H1 (cell line): ENCODE data around the gene PIWIL1. TPM values are rescaled to one million over a fixed set of nuclear protein-coding genes. Genes with fewer than 3 reads are reported as not detected.
A peak's percentile ranks its signal among the peaks of the same experiment; 100 is the strongest.

ENCODE experiments used
- CTCF ChIA-PET: fragments of 300-600 bp; sonication (Branson Sonifier 250); formaldehyde crosslinking; loops from one replicate; lab custom pipeline; 2021; ENCODE audit not compliant: partially characterized antibody; lab: Charles Lee
- POLR2A ChIA-PET: fragments of 300-600 bp; sonication (Branson Sonifier 250); formaldehyde crosslinking; loops from one replicate; lab custom pipeline; 2021; ENCODE audit warnings: inconsistent platforms; ENCODE audit not compliant: partially characterized antibody; lab: Charles Lee
- DNase-seq, 2 experiments: peaks; one replicate each; pipeline versions ENCODE4 v3.0.0 to v3.0.0-alpha.2; 2010 to 2022; ENCODE audit warnings: low spot score in 2 of 2, low read depth in 1 of 2, mixed read lengths in 1 of 2
- FAIRE-seq: peaks from 2 replicates; lab custom pipeline; 2011; peaks lifted over from hg19 to GRCh38; lab: Jason Lieb, UNC
- H2AFZ ChIP-seq: 2 replicates; pipeline ENCODE4 v1.8.1; 2012; ENCODE audit warnings: low read length, inconsistent platforms
- H2AK5ac ChIP-seq: 2 replicates; pipeline ENCODE4 v1.6.1; 2013; ENCODE audit warnings: low read depth, low read length
- H2BK120ac ChIP-seq: replicated peaks from 2 replicates; pipeline ENCODE3; 2013; ENCODE audit warnings: low read depth, low read length, inconsistent platforms
- H2BK12ac ChIP-seq: 2 replicates; pipeline ENCODE4 v1.6.1; 2013; ENCODE audit warnings: low read depth, low read length
- H2BK15ac ChIP-seq: 2 replicates; pipeline ENCODE4 v1.6.1; 2013; ENCODE audit warnings: low read length
- H2BK20ac ChIP-seq: 2 replicates; pipeline ENCODE4 v1.6.1; 2013; ENCODE audit warnings: low read length
- H2BK5ac ChIP-seq: 2 replicates; pipeline ENCODE4 v1.6.1; 2013; ENCODE audit warnings: low read depth, low read length
- H3K14ac ChIP-seq: 2 replicates; pipeline ENCODE4 v1.6.1; 2013; ENCODE audit warnings: inconsistent platforms; ENCODE audit not compliant: insufficient read length
- H3K18ac ChIP-seq: 2 replicates; pipeline ENCODE4 v1.6.1; 2013; ENCODE audit warnings: low read length; ENCODE audit errors: extremely low read depth
- H3K23ac ChIP-seq: 2 replicates; pipeline ENCODE4 v1.6.1; 2013; ENCODE audit warnings: inconsistent platforms; ENCODE audit not compliant: insufficient read length
- H3K23me2 ChIP-seq: 2 replicates; pipeline ENCODE4 v1.6.1; 2013; ENCODE audit warnings: low read depth, low read length
- H3K27ac ChIP-seq: 2 replicates; pipeline ENCODE4 v1.6.1; 2011; ENCODE audit warnings: low read depth, low read length, inconsistent platforms
- H3K27me3 ChIP-seq, 4 experiments: replicated peaks in 1 of 4; 1 replicate in 1 of 4; 2 replicates in 3 of 4; pipeline versions ENCODE4 v1.6.1 to v1.8.1; 2011 to 2013; ENCODE audit warnings: low read length in 3 of 4, mild to moderate bottlenecking in 3 of 4, inconsistent platforms in 2 of 4, mixed read lengths in 2 of 4, moderate library complexity in 1 of 4; ENCODE audit not compliant: control insufficient read depth in 3 of 4, insufficient read depth in 3 of 4; ENCODE audit errors: extremely low read depth in 1 of 4
- H3K36me3 ChIP-seq, 4 experiments: 2 replicates each; pipeline versions ENCODE4 v1.6.1 to v1.8.1; 2011 to 2013; ENCODE audit warnings: mild to moderate bottlenecking in 4 of 4, low read length in 3 of 4, moderate library complexity in 2 of 4, control low read depth in 1 of 4, inconsistent platforms in 1 of 4; ENCODE audit not compliant: insufficient read depth in 4 of 4, control insufficient read depth in 2 of 4
- H3K4ac ChIP-seq: replicated peaks from 2 replicates; pipeline ENCODE3; 2013; ENCODE audit warnings: low read length, low read depth, mixed read lengths, inconsistent platforms; ENCODE audit not compliant: insufficient read length
- H3K4me1 ChIP-seq, 4 experiments: replicated peaks in 1 of 4; 1 replicate in 1 of 4; 2 replicates in 3 of 4; pipeline versions ENCODE4 v1.6.1 to v1.8.1; 2011 to 2013; ENCODE audit warnings: low read length in 3 of 4, inconsistent platforms in 2 of 4, mixed read lengths in 1 of 4; ENCODE audit not compliant: insufficient read depth in 4 of 4, control insufficient read depth in 3 of 4
- H3K4me2 ChIP-seq, 2 experiments: 2 replicates each; pipeline versions ENCODE4 v1.6.1 to v1.8.1; 2011 to 2013; ENCODE audit warnings: low read depth in 2 of 2, low read length in 2 of 2, control low read depth in 1 of 2, inconsistent platforms in 1 of 2, mild to moderate bottlenecking in 1 of 2; ENCODE audit not compliant: insufficient read depth in 1 of 2
- H3K4me3 ChIP-seq, 4 experiments: fragments of 200-600, 300-600 bp in 1 of 4; sonication (generic), shearing (Covaris generic), sonication (Bioruptor Twin) in 1 of 4; 2 replicates each; pipeline versions ENCODE4 v1.5.1 to v1.8.1; 2011 to 2016; ENCODE audit warnings: low read length in 4 of 4, low read depth in 3 of 4, control low read depth in 2 of 4, inconsistent platforms in 2 of 4, mild to moderate bottlenecking in 2 of 4, mixed read lengths in 1 of 4, moderate library complexity in 1 of 4; ENCODE audit not compliant: insufficient read depth in 2 of 4; ENCODE audit errors: extremely low read depth in 1 of 4
- H3K56ac ChIP-seq: replicated peaks from 2 replicates; pipeline ENCODE3; 2013; ENCODE audit warnings: low read depth, mild to moderate bottlenecking, mixed read lengths, low read length, inconsistent platforms; ENCODE audit not compliant: insufficient read length
- H3K79me1 ChIP-seq: 2 replicates; pipeline ENCODE4 v1.6.1; 2013; ENCODE audit warnings: low read depth, low read length, control low read depth
- H3K79me2 ChIP-seq, 2 experiments: 2 replicates each; pipeline versions ENCODE4 v1.6.1 to v1.8.1; 2012 to 2013; ENCODE audit warnings: low read length in 2 of 2, mild to moderate bottlenecking in 2 of 2, inconsistent platforms in 1 of 2; ENCODE audit not compliant: insufficient read depth in 2 of 2, control insufficient read depth in 1 of 2
- H3K9ac ChIP-seq, 4 experiments: replicated peaks in 1 of 4; 1 replicate in 1 of 4; 2 replicates in 3 of 4; pipeline versions ENCODE4 v1.6.1 to v1.8.1; 2011 to 2013; ENCODE audit warnings: low read depth in 3 of 4, low read length in 3 of 4, control low read depth in 2 of 4, mild to moderate bottlenecking in 2 of 4, moderate library complexity in 2 of 4, inconsistent platforms in 1 of 4; ENCODE audit errors: extremely low read depth in 1 of 4
- H3K9me3 ChIP-seq, 2 experiments: 2 replicates each; pipeline versions ENCODE4 v1.6.1 to v1.8.1; 2012 to 2013; ENCODE audit warnings: mild to moderate bottlenecking in 2 of 2, moderate library complexity in 2 of 2, control low read depth in 1 of 2, inconsistent platforms in 1 of 2, low read depth in 1 of 2, low read length in 1 of 2, mixed read lengths in 1 of 2; ENCODE audit not compliant: insufficient read depth in 2 of 2
- H4K20me1 ChIP-seq, 2 experiments: replicated peaks in 1 of 2; 2 replicates each; pipeline versions ENCODE3 to v1.8.1; 2011 to 2013; ENCODE audit warnings: inconsistent platforms in 2 of 2, low read length in 2 of 2, mild to moderate bottlenecking in 1 of 2; ENCODE audit not compliant: insufficient read depth in 2 of 2, control insufficient read depth in 1 of 2
- H4K5ac ChIP-seq: 2 replicates; pipeline ENCODE4 v1.6.1; 2013; ENCODE audit warnings: low read length, low read depth, mixed read lengths, inconsistent platforms; ENCODE audit not compliant: insufficient read length
- H4K8ac ChIP-seq: 2 replicates; pipeline ENCODE4 v1.8.0; 2013; ENCODE audit warnings: mild to moderate bottlenecking, moderate library complexity, low read length, inconsistent platforms; ENCODE audit not compliant: insufficient read depth; ENCODE audit errors: extremely low read depth
- H4K91ac ChIP-seq: replicated peaks from 2 replicates; pipeline ENCODE3; 2013; ENCODE audit warnings: low read length, mixed read lengths, inconsistent platforms; ENCODE audit not compliant: insufficient read length
- CTBP2 ChIP-seq: IDR thresholded peaks from 2 replicates; pipeline ENCODE4 v1.7.0; 2011; ENCODE audit warnings: borderline replicate concordance, mild to moderate bottlenecking, moderate library complexity, mixed read lengths, low read length; ENCODE audit not compliant: insufficient read depth, insufficient read length
- WGBS, 2 experiments: shearing (Covaris generic) in 1 of 2; methylation state at CpG; one replicate each; pipeline versions ENCODE4 v1.1.6 to v1.1.7; 2013 to 2015; ENCODE audit warnings: low lambda C conversion rate in 2 of 2, mixed read lengths in 2 of 2, inconsistent platforms in 1 of 2, low coverage in 1 of 2, missing lambda C conversion rate in 1 of 2; ENCODE audit not compliant: insufficient replicate concordance in 2 of 2, insufficient coverage in 1 of 2, insufficient read length in 1 of 2; ENCODE audit errors: extremely low coverage in 1 of 2, missing lambda C conversion rate in 1 of 2; 5-methylcytosine and 5-hydroxymethylcytosine counted together
- polyA plus RNA-seq, 7 experiments: library from polyadenylated mRNA; depleted of rRNA in 3 of 7; stranded (reverse) in 5 of 7; unstranded in 2 of 7; fragments of >200 nt in 5 of 7; fragments of 200-250 nt in 2 of 7; gene quantifications; 1 replicate in 5 of 7; 2 replicates in 1 of 7; 4 replicates in 1 of 7; pipeline versions ENCODE4 v1.2.1 to v1.2.3, GENCODE V29; 2011 to 2013; ENCODE audit warnings: missing spikeins in 2 of 7, mixed read lengths in 2 of 7
- total RNA-seq: library from RNA; stranded (reverse); fragmentation: NEBNext Ultra II Directional; extraction: Animal tissue kit (Norgen Biotek cat#: 25700); gene quantifications from 2 replicates; pipeline ENCODE4 v1.2.1, GENCODE V29; 2021
- TF ChIP-seq, protein P1 (sequence below): IDR thresholded peaks from 2 replicates; pipeline ENCODE4 v1.6.1; 2012; ENCODE audit warnings: inconsistent platforms

Gene PIWIL1
- total and polyA plus RNA-seq, 2 of the 8 experiments (the other 6 are each of a cell fraction or from before 2014, with no cell fraction given): not detected

- Histone ChIP-seq H2BK5ac (no peak overlapping the region), H4K8ac (no peak overlapping the region; the same call in 1 of the 2 replicates), H4K91ac (no peak overlapping the region), H3K9ac (no peak overlapping the region), H2AFZ (no peak overlapping the region), H3K4me1 (no peaks in the 10 kb centered on the region; a peak in 1 of 7 replicates), H2AK5ac (no peak overlapping the region), H3K9me3 (no peaks in the 10 kb centered on the region), H3K23ac (no peak overlapping the region), H3K56ac (no peak overlapping the region), H3K14ac (no peak overlapping the region), H3K18ac (no peak overlapping the region), H3K79me2 (no peaks in the 10 kb centered on the region), H3K23me2 (peaks cover 8% of the 10 kb centered on the region), H3K4me3 (no peak overlapping the region), H3K27ac (no peak overlapping the region), H4K20me1 (peaks cover 0 to 6% of the 10 kb centered on the region in 2 experiments), H2BK20ac (no peak overlapping the region), H2BK120ac (no peak overlapping the region), H2BK15ac (no peak overlapping the region), H4K5ac (no peak overlapping the region), H3K27me3 (0 out of 7 replicates have a peak, but pooled peaks cover 0 to 3% (median 0%) of the 10 kb centered on the region in 4 experiments), H3K36me3 (no peaks in the 10 kb centered on the region), H3K79me1 (no peaks in the 10 kb centered on the region), H2BK12ac (0 out of 2 replicates have a peak overlapping the region, but pooled peaks have one; percentile 39), H3K4me2 (no peak overlapping the region), H3K4ac (no peak overlapping the region)
- no peak for DNase-seq
- no peak for FAIRE-seq
- POLR2A ChIA-PET: no interaction called here
- CTCF ChIA-PET: interaction anchor here (0.5 to 1.0 kb wide), 4 partner anchors 9 to 78 kb away, joined by 3 read pairs; no protein-coding TSS in a partner anchor
- WGBS, 2 experiments: 89% methylated on average over 18 of the region's 21 CpGs; no CpG with 5 or more reads in 1 of the 2 experiments
- TF ChIP-seq CTBP2: no peak
- TF ChIP-seq, protein P1, sequence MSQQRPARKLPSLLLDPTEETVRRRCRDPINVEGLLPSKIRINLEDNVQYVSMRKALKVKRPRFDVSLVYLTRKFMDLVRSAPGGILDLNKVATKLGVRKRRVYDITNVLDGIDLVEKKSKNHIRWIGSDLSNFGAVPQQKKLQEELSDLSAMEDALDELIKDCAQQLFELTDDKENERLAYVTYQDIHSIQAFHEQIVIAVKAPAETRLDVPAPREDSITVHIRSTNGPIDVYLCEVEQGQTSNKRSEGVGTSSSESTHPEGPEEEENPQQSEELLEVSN: no peak
Measured at GRCh38 chr12:130300737-130301535, 36.8 kb upstream of the PIWIL1 start.
